Measurements from ENCODE around the gene VPS13D.
"Not testable (repeated sequence)": the region's sequence is repeated elsewhere in the genome, so short reads cannot be mapped to it uniquely, and the experiment has no call there.

The VPS13D gene

DNA sequence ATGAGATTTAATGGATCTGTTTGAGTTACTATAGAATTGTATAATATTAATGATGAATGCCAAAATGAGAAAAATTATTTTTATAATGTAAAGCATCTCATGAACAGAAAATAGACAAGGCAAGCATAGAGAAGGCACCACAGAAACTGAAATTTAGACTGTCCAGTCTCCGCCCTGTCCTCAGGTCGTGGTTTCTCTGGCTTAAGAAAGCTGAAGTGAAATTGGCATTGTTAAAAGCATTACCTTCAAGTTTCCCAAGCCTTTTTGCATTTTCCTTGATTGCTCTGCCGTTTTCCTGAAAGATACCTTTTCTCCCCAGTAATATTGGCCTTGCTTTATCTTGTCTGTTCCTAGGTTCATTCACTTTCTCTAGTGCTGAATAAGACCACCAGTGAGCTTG is 58.0 kb downstream of the VPS13D start:
- FAIRE-seq (no peak), DNase-seq (ENCODE audit: low spot score) (no peak)

DNA sequence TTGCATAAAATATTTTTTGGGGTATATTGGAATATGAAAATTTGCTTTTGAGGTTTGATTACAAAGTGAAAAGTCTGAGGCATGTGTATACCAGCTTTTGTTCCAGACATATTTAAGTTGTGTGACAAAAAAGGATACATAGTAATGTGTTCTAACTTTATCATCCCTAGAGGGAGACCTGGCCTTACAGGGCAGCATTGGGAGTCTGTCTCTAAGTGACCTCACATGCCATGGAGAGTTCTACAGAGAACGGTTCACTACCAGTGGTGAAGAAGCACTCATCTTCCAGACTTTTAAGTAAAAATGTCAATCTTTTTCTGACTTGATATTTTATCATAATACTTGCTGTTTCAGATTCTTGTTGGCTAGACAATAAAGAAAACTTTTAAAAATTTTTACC is 61.0 kb downstream of the VPS13D start:
- no peak for DNase-seq (ENCODE audit: low spot score)
- no peak for FAIRE-seq

DNA sequence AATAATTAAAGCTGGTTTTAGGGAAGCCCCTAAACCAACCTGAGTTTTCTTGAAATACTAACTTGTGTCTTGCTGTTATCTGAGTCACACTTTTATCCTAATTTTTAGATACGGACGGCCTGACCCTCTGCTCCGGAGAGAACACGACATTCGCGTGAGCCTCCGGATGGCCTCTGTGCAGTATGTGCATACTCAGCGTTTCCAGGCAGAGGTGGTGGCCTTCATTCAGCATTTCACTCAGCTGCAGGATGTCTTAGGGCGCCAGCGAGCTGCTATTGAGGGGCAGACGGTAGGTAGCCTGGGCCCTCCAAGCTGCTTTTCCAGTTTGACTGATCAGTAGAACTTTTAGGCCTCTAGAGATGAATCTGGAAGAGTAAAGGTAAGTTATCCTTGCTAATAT is 63.6 kb downstream of the VPS13D start:
- FAIRE-seq (no peak), DNase-seq (ENCODE audit: low spot score) (no peak)

DNA sequence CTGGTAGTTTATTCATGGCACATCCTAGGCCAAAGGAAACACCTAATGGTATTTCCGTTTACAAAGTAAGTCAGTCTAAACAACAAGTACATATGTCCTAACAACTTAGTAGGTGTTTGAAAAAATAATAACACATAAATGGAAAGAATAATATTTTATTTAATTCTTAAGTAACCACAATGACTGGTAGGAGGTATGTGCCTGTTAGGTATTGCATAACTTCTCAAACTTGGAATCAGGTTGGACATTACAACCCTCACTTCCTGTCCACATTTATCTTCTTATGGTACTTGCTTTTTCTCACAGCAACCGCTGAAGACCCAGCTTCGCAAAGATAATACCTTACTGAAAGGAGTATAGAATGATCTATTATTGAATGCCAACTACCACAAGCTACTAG is 64.2 kb downstream of the VPS13D start:
- DNase-seq (ENCODE audit: low spot score), result no peak
- no peak for FAIRE-seq

DNA sequence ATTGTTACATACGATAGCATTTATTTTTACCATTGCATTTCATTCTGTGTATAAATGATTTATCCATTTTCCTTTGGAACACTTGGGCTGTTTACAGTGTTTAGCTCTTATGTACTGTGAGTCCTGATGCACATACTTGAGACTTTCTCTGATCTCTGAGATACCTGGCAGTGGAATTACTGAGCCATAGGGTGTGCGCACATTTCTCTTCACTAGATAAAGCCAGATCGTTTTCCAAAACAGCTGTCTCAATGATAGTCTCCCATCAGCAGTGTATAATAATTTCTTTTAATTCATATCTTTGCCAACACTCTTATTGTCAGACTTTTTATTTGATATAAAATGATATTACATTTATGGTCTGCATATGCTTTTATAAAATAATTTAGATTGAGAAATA is 66.2 kb downstream of the VPS13D start:
- DNase-seq (ENCODE audit: low spot score) (no peak), FAIRE-seq (no peak)

DNA sequence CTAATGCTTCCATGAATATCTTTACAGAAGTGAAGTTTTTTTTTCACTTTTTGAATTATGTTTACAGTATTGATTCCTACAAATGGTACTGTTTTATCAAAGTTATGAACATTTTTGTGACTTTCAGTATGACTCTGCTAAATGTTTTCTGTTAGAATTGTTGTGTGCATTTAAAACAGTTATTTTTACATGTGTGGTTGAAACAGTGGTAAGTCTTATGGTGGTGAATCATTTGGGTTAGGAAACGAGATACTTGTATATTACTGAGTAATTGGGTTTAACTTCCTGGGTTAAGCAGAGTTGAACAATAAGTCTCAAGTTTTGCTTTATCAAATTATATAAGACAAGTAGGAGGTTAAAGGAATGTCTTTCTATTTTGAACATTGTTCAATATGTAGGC is 66.8 kb downstream of the VPS13D start:
- DNase-seq (ENCODE audit: low spot score) (no peak), FAIRE-seq (peak; percentile 73)

DNA sequence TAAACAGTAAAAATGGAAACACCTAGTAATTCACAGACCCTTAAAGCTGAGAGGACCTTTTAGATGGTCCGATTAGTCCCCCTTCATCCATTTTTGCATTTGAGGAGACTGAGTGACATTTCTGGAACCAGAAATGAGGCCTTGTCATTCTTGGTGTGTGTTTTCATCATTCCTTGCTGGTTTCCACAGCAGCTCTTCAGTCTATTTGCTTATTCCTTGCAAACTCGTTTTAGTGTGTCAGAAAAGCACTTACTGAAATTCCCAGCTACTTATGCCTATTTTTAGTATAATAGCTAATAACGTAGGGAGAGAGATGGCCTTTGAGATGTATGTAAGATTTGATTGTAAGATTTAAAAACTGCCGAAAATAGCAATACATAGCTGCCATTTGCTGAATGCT is 70.9 kb downstream of the VPS13D start:
- no peak for FAIRE-seq
- no peak for DNase-seq (ENCODE audit: low spot score)

DNA sequence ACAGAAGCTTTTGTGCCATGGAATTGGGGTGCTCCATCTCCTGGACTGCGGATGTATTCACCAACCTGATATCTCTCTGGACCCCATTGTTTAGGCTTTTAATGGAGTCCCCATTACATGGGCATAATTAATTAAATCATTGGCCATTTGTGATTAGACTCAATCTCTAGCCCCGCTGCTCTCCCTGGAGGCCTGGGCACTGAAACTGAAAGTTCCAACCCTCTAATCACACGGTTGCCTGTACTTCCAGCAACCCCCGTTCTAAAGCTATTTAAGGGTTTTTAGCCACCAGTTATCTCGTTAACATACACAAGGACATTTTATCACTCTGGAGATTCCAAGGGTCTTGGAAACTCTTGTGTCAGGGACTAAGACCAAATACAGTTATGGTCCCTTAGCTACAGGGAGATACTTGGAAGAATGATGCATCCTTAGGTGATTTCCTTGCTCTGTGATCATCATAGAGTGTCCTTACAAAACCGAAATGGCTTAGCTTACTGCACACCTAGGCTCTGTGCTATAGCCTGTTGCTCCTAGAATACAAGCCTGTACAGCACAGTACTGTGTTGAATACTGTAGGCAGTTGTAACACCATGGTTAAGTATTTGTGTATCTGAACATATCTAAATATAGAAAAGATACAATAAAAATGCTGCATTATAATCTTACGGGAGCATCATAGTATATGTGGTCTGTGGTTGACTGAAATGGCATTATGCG is 71.8 kb downstream of the VPS13D start:
- no peak for DNase-seq (ENCODE audit: low spot score)
- FAIRE-seq, result no peak

DNA sequence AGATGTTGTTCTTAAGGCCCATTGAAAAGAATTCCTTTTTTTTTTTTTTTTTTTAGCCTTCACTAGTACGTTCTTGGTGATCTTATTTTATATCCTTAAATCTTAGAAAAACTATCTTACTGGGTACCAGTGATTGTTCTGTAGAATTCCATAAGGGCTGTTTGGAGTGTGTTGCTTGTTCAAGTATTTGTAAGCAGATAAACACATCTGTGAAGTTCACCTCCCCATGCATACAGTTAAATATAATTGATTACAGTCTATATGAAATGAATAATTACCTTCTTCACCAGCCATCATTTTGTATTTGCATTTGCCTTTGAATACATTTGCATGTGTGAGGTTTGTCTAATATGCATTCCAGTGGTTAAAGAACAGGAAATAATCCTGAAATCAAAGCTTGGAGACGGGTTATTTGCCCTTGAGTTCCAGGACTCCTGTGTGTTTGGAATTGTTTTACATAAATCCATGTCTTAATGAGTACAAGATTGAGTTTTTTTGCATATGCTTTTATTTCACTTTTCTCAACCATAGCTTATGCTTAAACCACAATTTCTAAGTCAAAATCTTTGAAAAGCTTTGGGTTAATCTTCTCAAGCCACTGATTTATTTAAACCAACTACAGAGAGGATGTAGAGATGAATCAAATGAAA is 73.1 kb downstream of the VPS13D start:
- DNase-seq (ENCODE audit: low spot score) (no peak), FAIRE-seq (no peak)

DNA sequence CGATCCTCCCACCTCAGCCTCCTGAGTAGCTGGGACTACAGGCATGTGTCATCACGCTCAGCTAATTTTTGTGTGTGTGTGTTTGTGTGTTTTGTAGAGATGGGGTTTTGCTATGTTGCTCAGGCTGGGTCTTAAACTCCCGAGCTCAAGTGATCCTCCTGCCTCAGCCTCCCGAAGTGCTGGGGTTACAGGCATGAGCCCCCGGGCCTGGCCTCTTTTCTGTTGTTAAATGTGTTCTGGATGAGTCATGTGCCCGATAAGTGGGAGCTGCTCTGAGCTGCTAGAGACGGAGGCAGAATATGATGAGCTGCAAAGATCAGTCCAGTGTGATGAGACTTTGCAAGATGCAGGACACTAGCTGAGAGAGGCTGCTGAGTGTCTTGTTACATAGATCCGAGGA is 75.5 kb downstream of the VPS13D start:
- FAIRE-seq (no peak), DNase-seq (ENCODE audit: low spot score) (no peak)

DNA sequence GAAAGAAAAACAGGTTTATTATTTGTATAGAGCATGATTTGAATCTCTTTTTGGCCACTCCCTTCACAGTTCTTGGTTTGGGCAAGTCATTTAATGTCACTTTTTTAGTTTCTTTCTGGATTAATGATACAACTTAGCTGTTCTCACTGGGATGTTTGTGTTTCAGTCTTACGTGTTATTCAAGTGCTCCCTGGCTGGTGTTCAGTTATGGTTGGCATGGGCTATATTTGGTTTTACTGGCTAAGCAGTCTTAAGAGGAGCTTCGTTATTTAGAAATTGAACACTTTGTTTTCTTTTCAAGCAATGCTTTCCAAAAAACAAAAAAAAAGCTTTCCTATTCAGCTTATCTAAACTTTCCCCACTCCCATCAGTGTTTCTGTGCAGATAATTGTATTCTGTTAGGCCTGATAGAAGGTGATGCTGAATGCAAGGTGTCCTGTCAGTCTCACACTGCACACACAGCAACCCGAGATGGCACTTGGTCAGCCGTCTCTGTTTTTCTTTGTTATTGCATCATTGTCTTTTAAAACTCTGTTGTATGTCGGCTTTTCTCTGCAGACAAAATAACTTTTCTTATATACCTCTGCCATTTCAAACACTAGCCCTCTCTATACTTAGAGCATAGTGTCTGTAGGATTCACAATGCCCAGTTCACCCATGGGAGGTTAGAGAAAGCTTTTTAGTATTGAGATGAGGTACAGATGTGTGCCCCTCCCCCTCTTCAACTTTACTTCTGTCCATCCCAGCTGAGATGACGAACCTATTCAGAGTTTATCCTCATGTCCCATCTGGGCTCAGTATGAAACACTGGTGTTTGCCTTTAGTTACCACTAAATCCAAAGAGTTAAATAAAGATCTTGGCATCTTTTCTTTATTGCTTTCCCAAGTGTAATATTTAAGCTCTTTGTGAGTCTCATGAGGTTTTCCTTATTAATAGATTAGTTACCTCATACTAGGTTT is 80.2 kb downstream of the VPS13D start:
- FAIRE-seq (no peak), DNase-seq (ENCODE audit: low spot score) (no peak)

DNA sequence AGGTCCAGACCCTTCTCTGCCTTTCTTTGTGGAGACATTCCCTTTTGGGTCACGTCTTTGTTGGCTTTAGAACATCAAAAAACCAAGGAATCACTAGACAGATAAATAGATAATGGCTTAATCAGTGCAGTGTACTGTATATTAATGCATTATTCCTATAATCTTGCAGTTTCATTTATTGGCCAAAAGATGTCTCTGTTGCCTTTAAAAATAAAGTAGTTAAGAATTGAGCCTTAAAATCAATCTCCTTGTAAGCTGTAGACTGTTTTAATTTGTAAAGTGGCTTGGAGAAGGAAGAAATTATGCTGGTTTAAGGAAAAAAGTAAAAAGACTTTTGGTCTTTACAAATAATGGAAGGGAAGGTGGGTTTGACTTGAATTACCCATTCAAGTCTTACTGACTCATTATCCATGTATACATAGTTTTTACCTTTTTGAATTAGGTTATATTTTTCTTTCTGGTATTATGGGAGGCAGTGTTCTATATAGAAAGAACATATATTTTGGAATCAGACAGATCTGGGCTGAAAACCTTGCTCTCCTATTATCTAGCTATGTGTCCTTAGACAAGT is 84.6 kb downstream of the VPS13D start:
- FAIRE-seq (peak; percentile 35), DNase-seq (ENCODE audit: low spot score) (peak; percentile 51)

DNA sequence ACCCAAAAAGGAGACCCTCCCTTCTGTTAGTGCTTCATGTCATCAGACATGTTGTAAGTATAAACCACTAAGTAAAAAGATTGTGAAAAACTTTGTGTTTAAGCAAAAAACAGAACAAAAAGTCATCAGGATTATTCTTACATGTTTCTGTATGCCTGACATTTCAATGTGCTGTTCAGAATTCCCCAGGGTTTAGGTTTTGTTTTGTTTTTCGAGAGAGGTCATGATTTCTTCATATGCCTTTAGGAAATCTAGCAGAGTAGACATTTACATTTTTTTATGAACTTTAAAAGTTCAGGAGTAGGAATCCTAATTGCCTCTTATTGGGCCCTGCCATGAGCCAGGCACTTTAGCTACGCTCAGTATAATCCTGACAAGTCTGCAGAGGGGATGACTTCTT is 85.3 kb downstream of the VPS13D start:
- DNase-seq (ENCODE audit: low spot score) (no peak), FAIRE-seq (no peak)

DNA sequence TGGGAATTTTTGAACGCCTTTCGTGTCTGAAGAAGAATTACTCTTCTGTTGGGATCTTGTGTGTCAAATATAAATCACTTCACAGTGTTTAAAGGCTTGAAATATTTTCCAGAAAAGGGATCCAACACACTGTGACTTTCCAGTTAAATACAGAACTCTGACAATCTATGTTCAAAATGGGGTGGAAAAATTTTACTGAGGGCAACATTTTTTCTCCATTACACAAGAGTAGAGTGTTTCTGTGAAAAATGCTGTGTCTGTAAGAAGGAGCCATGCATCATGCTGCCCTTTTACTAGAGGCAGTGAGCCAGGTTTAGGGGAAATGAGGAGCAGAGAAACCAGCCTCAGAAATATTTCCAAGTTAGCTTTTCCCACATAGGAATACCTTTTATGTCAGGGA is 86.5 kb downstream of the VPS13D start:
- no peak for FAIRE-seq
- DNase-seq (ENCODE audit: low spot score), result no peak

DNA sequence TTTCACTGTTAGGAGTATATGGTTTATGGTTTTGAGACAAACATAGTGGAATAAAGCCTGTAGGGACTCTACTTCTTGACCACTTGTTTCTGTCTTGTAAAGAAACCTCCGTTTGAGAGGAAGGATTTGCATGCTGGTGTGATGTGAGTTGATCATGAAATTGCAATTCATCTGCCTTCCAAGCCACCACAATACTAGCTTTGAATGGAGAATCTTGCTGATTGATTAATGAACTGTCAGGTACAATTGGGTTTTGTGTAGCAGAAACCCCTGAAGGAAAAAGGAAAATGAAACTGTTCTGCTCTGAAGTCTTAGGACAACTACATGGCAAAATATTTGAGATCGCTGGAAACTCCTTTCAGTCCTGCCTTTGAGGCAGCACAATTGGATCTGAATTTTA is 90.7 kb downstream of the VPS13D start:
- FAIRE-seq, result no peak
- no peak for DNase-seq (ENCODE audit: low spot score)

DNA sequence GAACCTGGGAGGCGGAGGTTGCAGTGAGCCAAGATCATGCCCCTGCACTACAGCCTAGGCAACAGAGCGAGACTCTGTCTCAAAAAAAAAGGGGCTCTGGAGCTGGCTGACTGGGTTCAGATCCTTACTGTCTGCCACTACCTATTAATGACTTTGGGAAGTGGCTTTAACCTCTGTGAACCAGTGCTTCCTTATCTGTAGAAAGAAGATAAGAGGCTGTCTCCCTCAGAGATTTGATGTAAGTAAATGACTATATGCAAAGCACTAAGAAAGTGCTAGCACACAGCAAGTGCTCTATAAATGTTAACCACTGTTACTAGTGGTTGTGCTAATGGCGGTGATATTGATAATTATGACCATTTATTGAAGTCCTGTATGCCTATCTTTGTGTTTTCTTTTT is 94.6 kb downstream of the VPS13D start:
- FAIRE-seq (no peak), DNase-seq (ENCODE audit: low spot score) (no peak)

DNA sequence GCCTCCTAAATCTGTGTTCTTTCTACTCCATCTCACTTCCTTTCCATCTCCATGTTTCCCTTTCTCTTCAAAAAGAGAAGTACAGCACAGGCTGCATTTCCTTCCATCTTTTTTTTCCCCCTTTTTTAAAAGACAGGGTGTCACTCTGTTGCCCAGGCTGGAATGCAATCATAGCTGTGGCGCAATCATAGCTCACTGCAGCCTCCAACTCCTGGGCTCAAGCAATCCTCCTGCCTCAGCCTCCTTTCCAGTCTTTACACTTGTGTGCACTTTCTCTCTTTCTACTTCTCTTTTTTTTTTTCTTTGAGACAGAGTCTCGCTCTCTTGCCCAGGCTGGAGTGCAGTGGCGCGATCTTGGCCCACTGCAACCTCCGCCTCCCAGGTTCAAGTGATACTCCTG is 95.1 kb downstream of the VPS13D start:
- DNase-seq (ENCODE audit: low spot score); FAIRE-seq: not testable (repeated sequence)

DNA sequence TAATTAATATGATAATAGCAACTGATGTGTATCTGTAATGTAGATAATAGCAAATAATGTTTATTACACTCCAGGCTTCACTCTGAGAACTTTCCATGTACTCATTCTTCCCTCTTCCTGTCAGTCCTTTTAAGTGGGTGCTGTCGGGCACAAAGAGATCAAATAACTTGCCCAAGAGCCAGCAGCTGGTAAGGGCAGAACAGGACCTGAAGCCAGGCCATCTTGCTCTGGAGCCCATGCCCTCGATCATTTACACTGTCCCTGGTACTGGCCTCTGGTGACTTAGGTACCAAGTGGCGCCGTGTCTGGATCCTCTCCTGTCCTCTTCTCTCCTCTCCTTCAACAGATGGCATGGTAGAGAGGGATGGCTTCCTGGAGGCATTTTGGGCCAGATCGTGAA is 97.2 kb downstream of the VPS13D start:
- DNase-seq (ENCODE audit: low spot score) (no peak), FAIRE-seq (no peak)

DNA sequence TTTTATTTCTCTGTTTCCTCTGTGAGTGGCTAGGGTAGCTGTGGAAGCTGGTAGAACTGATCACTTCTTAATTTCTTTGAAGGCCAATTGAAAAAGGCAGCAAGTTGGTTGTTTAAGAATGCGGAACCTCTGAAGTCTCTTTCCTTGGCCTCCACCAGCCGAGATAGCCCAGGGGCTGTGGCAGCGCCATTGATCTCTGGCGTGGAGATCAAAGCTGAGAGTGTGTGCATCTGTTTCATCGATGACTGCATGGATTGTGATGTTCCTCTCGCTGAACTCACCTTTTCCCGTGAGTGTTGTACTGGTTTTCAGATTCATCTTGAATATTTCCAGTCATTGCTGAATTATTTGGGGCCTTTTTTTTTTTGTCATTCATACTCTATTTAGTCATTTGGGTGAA is 97.7 kb downstream of the VPS13D start:
- no peak for FAIRE-seq
- no peak for DNase-seq (ENCODE audit: low spot score)

DNA sequence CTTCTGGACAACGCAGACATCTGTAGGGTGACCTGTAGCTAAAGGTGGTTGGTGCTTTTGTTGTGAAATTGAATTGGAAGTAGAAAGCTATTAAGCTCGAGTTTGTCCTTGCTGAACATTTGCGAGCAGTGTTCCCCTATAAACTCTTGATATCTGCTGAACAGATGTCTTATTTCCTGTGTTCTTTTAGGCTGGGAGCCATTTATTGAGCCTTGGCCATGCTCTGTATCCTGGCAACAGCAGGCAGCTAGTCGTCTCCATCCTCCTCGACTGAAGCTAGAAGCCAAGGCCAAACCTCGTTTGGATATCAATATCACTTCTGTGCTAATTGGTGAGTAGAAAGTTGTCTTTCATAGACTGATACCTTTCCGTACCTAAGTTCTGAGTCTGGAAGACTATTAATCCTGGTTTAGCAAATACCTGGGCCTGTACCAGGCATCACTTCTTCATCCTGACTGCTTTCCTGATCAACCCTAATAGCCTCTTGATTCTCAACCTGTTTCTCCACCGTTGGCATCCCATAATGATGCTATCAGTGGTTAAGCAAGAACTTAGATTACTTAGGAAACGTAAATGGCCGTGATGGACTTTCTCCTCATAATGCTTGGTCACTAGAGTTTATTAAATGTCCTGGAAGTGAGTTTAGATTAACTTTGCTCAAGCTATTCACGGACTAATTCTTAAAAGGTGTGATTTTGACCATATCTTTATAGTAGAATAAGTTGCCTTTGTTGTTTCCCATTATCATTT is 103.4 kb downstream of the VPS13D start:
- DNase-seq (ENCODE audit: low spot score) (no peak), FAIRE-seq (no peak)

DNA sequence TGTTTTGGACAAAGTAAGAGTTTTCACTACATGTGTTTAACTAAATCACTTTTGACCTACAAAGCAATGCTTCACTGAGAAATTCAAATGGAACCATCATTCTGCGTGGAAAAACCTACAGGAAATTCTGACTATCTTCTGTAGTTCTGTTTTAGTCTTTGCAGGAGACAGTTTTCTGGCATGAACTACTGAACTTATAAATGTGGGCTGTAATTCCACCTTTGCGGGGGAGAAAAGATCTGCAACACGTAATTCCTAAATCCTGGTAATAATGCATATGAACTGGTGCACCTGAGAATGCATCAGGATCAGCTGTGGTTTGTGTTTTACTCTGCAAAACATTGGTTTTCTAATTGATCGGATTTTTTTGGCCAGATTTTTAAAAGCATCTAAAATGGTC is 106.0 kb downstream of the VPS13D start:
- FAIRE-seq (no peak), DNase-seq (ENCODE audit: low spot score) (no peak)

All from RCC 7860 (cell line).